CD4-positive, alpha-beta T cell treated with Interferon gamma for 1 hour (primary cell): ENCODE measurements around the gene BEGAIN.

ENCODE experiments used
- DNase-seq: peaks from one replicate; pipeline ENCODE4 v3.0.0-alpha.2; 2020

BEGAIN gene

GRCh38 chr14:100581228-100582145 is 5.7 kb downstream of the BEGAIN start:
- DNase-seq = no peak

- no peak for DNase-seq
Observed at GRCh38 chr14:100580316-100581227, 6.6 kb downstream of the BEGAIN start.

DNA sequence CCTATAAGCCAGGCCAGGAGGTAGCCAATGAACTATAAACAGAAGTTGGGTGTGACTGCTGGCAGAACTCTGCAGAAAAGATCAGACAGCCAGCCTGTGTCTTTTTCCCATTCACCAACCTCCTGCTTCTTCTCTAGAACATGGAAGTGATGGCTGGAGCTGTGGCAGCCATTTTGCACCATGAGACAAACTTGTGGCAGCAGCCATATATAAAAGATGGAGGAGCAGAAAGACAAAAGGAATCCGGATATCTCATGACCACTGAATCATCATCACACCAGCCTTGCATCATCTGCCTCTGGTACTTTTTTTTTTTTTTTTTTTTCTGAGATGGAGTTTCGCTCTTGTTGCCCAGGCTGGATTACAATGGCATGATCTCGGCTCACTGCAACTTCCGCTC is 8.7 kb downstream of the BEGAIN start:
- DNase-seq = no peak

DNA sequence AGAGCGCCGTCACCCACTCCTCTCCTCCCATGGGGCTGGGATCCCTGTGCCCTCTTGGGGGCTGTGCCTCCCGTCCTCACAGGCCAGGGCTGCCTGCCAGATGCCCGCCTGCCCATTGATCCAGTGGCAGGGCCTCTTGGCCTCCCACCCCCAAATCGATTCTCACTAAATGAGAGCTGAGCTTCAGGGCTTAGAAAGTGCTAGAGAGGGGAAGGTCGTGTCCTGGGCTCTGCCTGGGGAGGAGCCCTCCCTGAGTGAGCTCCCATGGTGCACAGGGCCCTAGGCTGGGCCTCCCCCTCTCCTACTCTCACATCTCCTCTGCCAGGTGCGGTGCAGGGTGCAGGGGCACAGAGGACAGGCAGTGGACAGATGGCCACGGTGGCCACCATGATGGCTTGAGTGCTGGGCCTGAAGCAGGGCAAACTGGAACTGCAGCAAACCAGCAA is 9.2 kb downstream of the BEGAIN start:
- no peak for DNase-seq

GRCh38 chr14:100577321-100577985 is 9.8 kb downstream of the BEGAIN start:
- DNase-seq = no peak

GRCh38 chr14:100576091-100577085 is 10.8 kb downstream of the BEGAIN start:
- no peak for DNase-seq

DNA sequence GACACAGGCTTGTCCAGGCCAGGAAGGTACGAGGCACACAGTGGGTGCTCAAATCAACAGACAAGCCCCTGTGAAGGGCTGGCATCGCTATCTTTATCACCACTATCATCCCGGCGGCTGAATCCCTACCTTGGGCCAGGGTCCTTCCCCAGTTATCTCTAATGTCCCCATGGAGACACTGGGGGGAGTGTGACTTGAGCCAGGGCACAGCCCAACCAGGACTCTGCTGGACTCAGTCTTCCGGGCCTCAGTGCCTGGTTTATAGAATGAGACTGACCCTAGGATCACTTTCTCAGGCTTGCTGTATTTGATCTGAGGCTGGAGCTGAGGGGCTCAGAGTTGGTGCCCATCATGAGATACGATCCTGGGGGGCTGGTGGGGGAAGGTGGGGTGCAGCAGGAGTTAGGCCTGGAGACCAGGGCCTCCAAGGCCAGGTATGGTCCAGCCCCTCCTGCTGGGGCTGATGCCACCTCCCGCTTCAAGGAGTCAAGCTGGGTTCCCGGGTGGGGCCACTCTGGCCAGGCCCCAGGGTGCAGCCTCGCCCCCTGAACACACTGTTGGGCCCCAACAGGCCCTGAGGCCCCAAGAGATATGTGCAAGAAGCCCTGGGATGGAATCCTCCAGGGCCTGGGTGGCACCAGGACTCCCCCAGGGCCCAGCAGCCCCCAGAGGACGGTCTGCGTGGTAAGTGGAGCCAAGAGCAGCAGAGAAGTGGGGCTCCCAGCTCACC is 11.8 kb downstream of the BEGAIN start:
- no peak for DNase-seq

DNA sequence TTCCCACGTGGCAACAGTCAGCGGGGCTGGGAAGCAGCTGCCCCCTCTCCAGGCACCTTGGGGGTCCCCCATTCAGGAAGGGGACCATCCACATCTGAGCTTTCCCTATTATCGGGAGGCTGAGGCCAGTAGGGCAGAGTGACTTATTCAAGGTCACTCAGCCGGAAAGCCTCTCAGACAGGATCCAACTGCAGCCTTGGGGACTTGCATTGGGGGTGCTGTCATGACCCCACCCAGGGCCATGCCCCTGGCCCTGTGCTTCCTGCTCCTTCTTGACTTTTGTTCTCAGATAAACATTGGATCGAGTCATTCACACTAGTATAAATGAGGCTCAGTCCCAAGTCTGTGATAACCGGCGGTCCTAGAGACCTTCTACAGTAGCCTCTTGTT is 12.6 kb downstream of the BEGAIN start:
- DNase-seq = no peak

DNA sequence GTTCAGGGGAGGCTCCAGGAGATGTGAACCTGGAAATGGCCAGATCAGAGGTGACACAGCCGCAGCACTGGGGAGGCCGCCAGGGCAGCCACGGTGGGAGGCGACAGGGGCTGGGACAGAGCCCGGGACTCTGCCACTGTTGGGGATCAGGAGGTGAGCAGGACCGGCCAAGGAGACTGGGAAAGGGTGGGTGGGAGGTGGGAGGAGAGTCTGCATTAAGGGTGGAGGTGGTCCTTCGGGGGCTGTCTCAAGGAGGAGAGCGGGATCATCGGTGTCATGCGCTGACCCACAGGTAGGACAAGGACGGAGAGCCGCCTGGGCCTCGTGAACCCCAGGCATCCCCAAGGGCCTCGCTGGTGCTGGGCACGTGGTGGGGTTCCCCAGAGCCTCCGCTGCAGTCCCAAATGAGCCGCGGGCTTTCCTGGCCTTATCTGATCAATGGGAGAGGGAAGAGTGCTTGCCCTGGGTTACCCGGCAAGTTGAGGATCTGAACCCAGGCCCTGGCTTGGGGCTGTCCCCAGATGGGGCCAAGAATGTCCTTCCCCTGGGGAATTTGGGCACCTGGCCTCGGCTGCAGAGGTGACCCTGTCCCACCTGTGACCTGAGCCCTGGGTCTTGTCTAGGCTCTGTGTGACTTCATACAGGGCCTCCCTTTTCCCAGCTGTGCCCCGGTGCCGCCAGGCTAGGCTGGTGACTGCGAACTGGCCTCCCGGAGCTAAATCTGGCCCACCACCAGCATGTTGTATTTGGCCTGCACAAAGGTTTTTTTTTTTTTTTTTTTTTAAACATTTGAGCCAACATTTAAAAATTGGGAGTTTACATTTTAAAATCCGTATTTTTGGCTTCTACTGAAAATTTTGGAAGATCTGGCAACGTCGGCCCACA is 13.2 kb downstream of the BEGAIN start:
- DNase-seq = no peak

- DNase-seq = no peak
Observed at GRCh38 chr14:100573002-100573756, 14.0 kb downstream of the BEGAIN start.

DNA sequence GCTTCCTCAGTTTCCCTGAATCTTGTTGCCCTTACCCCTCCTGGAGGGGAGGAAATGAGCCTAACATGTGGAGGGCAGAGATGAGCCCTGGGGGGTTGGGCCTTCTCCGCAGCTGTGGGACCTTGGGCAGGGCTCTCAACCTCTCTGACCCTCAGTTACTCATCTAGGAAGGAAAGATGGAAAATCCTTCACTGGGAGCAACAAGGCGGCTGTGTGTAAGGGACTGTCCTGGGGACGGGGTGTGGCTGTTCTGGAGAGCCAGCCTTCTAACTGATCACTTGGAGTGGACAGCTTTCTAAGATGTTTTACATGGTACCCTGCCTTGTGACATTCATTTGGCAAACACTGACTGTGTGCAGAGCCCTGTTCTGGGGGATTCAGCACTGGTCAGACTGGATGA is 14.7 kb downstream of the BEGAIN start:
- no peak for DNase-seq

DNA sequence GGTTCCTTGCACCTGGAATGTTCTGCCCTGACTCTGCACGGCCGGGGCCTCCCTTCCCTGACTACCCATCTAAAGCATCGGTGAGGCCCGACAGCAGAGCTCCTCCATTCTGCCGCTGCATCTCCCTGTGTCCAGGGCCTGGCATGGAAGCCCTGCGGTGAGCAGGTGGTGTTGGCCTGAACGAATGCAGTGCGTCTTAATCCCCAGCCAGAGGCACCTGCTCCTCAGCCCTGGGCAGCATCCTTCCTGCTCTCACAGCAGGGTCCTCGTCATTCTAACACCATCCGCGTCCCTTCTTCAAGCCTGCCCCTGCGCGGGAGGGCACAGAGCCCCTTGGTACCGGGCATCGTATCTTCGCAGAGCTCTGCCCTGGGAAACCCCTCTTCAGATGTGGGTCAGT is 15.4 kb downstream of the BEGAIN start:
- DNase-seq = no peak

- no peak for DNase-seq
Observed at GRCh38 chr14:100570726-100571454, 16.3 kb downstream of the BEGAIN start.

DNA sequence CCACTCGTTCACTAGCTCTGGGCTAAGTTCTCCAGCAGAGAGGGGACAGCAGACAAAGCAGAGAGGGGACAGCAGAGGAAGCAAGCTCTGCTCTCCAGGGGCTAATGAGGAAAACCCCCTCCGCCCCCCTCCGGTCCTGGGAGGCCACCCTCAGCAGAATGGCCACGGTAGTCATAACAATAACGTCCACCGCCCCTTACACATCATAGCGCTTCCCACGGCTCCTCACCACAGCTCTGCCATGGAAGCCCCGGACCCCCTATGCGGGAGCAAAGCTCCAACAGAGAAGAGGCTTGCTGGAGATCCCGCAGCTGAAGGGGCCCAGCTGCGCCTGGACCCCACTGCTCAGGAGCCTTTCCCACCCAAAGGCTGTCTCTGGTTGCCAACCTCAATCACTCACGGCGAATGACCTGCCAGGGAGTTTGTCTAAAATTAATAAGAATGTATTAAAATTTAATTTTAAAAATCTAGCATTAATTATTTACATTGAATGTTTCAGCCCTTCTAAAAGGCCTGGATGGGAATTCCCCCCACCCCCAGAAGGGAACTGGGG is 17.4 kb downstream of the BEGAIN start:
- no peak for DNase-seq

DNA sequence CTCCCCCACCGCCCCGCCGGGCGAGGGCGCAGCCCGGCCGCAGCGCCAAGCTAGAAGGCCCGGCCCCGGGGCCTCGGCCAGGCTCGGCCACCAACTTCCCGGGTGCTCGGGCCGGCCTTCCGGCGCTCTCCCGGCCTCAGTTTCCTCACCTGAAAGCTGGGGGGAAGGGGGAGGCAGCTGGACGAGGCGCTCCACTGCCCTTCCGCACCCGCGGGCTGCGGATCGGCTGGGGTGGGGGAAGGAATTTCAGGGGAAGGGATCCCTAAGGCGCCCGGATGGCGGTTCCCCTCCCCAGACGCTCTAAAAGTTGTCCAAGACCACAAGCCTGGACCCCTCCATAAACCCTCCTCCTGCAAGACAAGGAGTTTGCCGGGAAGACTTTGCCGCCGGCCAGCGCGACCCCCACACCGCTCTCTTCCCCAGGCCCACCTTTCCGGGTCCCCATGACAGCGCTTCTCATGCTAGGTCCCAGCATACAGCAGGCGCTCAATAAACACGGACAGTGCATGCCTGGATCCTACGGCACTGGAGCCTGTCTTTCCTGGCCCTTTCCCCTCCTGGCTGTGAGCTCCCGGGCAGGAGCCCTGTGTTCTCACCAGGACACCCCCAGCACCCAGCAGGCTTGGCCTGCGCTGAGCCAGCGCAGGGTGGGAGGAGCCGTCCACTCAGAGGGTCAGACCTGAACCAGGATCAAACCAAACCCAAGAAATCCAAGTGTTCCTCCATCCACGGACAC is 18.1 kb downstream of the BEGAIN start:
- no peak for DNase-seq

- no peak for DNase-seq
Observed at GRCh38 chr14:100568164-100568997, 18.8 kb downstream of the BEGAIN start.

- DNase-seq = no peak
Observed at GRCh38 chr14:100567877-100568163, 19.4 kb downstream of the BEGAIN start.
